Left colon (tissue), 2 donors: ENCODE results near the gene GAD2. TPM values are rescaled to one million over a fixed set of nuclear protein-coding genes. Genes with fewer than 3 reads are reported as not detected.
"Not testable (repeated sequence)": the region's sequence is repeated elsewhere in the genome, so short reads cannot be mapped to it uniquely, and the experiment has no call there.

Experiments used
- ATAC-seq: fragments of 200-7000 bp; cut with Tn5 transposase; one replicate; pipeline ENCODE4 v1.9.1; 2020; ENCODE audit warnings: mild to moderate bottlenecking, moderate library complexity
- DNase-seq, 2 donors: peaks; one replicate each; pipeline ENCODE4 v3.0.0-alpha.2; 2020
- intact Hi-C, 2 donors: fragments of 100-400 bp; cut with DNase I in 1 of 2; cut with micrococcal nuclease in 1 of 2; formaldehyde crosslinking; loops; one replicate each; pipeline versions ENCODE4 v1.11.2 to v1.14.0; 2022; cut with DNase I, micrococcal nuclease
- total RNA-seq, 2 donors: library from RNA; stranded (reverse); fragmentation: NEBNext Ultra II Directional; extraction: Animal tissue kit (Norgen Biotek cat#: 25700); gene quantifications; one replicate each; pipeline ENCODE4 v1.2.1, GENCODE V29; 2021
- donor health status: DM: no; HTN: no; CAD: no.
- donor health status: DM: yes; HTN: yes; CAD: no.

The GAD2 gene
- total RNA-seq, 2 donors from 2014 or later: not detected

GRCh38 chr10:26300001-26300400 is 83.4 kb downstream of the GAD2 start:
- DNase-seq (no peak), ATAC-seq (no peak)
- intact Hi-C loops: no loop called here

- DNase-seq (no peak), ATAC-seq (no peak)
- intact Hi-C loops: no loop called here
These were observed 86.8 kb downstream of the GAD2 start for GRCh38 chr10:26303366-26303765.

- intact Hi-C loops: no loop called here
- no peak for ATAC-seq
- no peak for DNase-seq
These were observed 93.8 kb downstream of the GAD2 start for GRCh38 chr10:26310361-26310760.

GRCh38 chr10:26311383-26311940 is 94.9 kb downstream of the GAD2 start:
- DNase-seq: no peak
- intact Hi-C loops: no loop called here
- no peak for ATAC-seq

GRCh38 chr10:26314265-26315013 is 97.9 kb downstream of the GAD2 start:
- no peak for DNase-seq
- intact Hi-C loops: no loop called here
- ATAC-seq: no peak

GRCh38 chr10:26318672-26319071 is 102.1 kb downstream of the GAD2 start:
- intact Hi-C loops: no loop called here
- ATAC-seq (no peak), DNase-seq (no peak)

GRCh38 chr10:26323219-26323618 is 106.6 kb downstream of the GAD2 start:
- no peak for DNase-seq
- intact Hi-C loops: no loop called here
- no peak for ATAC-seq

- ATAC-seq (no peak), DNase-seq (no peak)
- intact Hi-C loops: no loop called here
These were observed 110.3 kb downstream of the GAD2 start for GRCh38 chr10:26326851-26327250.

GRCh38 chr10:26327811-26328210 is 111.2 kb downstream of the GAD2 start:
- no peak for ATAC-seq
- DNase-seq: no peak
- intact Hi-C loops: no loop called here

- DNase-seq (no peak), ATAC-seq (no peak)
- intact Hi-C loops: loop anchor here in 1 of 2 donors (10.0 kb wide), 2 partner anchors 223 to 553 kb away; no protein-coding TSS in a partner anchor
These were observed 114.8 kb downstream of the GAD2 start for GRCh38 chr10:26331371-26331770.

GRCh38 chr10:26334232-26334931 is 117.8 kb downstream of the GAD2 start:
- ATAC-seq: no peak
- intact Hi-C loops: loop anchor here in 1 of 2 donors (10.0 kb wide), 2 partner anchors 220 to 550 kb away; no protein-coding TSS in a partner anchor
- no peak for DNase-seq

GRCh38 chr10:26334932-26335573 is 118.5 kb downstream of the GAD2 start:
- peak in 1 of 2 donors; percentile 39 for DNase-seq
- peak; percentile 71 for ATAC-seq
- intact Hi-C loops: loop anchor here in 1 of 2 donors (10.0 kb wide), 2 partner anchors 220 to 550 kb away; no protein-coding TSS in a partner anchor

- intact Hi-C loops: loop anchor here in 1 of 2 donors (10.0 kb wide), 2 partner anchors 219 to 549 kb away; no protein-coding TSS in a partner anchor
- ATAC-seq (no peak), DNase-seq (no peak)
These were observed 119.1 kb downstream of the GAD2 start for GRCh38 chr10:26335574-26336093.

GRCh38 chr10:26336979-26337378 is 120.4 kb downstream of the GAD2 start:
- ATAC-seq: no peak
- DNase-seq: no peak
- intact Hi-C loops: loop anchor here in 1 of 2 donors (10.0 kb wide), 2 partner anchors 218 to 548 kb away; no protein-coding TSS in a partner anchor

- no peak for DNase-seq
- intact Hi-C loops: no loop called here
- ATAC-seq: no peak
These were observed 125.1 kb downstream of the GAD2 start for GRCh38 chr10:26341701-26342100.

- intact Hi-C loops, DNase-seq, ATAC-seq: not testable (repeated sequence)
These were observed 132.3 kb downstream of the GAD2 start for GRCh38 chr10:26348821-26349417.
